ENCODE measurements around the gene ZMYND10. TPM values are rescaled to one million over a fixed set of nuclear protein-coding genes. Genes with fewer than 3 reads are reported as not detected.
A peak's percentile ranks its signal among the peaks of the same experiment; 100 is the strongest.

Gene ZMYND10
- total and polyA plus RNA-seq, 9 of the 15 experiments (the other 6 are each of a cell fraction or from before 2014, with no cell fraction given): 0.20 to 2.8 (median 0.70) TPM

DNA sequence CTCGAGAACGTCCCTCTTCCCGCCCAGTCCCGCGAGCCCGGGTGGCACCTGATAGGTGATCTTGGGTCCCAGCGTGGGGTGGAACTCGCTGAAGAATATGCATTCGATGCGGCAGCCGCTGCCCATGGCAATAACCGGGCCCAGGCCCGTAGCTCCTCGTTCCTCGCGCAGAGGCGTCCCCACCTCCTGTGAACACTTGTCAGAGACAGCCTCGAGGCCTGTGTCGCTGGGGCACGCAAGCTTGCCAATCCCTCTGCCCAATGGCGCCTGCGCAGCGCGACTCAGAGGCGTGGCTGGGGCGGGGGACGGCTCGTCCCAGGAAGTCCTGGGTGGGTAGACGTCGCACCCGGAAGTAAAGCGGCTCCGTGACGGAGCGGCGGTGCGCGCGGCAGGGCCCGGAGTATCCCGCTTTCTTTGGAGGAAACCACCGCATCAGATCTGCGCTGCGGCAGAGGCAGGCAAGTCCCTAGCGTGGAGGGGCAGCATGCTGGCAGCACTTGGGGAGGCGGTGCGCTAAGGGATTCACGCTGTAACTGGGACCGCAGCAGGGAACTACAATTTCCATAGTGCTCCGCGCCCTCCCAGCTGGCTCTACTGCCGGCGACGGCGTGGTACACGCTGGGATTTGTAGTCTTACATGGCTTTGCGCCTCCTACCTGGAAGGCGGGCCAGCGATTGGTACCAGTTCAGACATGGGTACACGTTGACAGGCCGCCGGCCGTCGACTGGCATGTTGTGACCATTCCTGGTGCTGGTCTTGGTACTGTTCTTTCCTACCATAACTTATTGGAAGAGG, 5.2 kb upstream of the ZMYND10 start, which contains the start of the genes CYB561D2 and NPRL2 (continued):
- TF ChIP-seq MYBL2 (IDR thresholded peaks at IDR 0.05; ENCODE audit: low read depth): no peak
- TF ChIP-seq MYBL2 (CRISPR knock-in tag; IDR thresholded peaks at IDR 0.05; ENCODE audit: borderline replicate concordance): no peak
- TF ChIP-seq PML (IDR thresholded peaks at IDR 0.05; ENCODE audit: low read length): no peak
- TF ChIP-seq CBX8 (IDR thresholded peaks at IDR 0.05; ENCODE audit: borderline replicate concordance, extremely low read depth, low read depth, low read length, poor library complexity, severe bottlenecking): no peak
- TF ChIP-seq ZNF347 (CRISPR knock-in tag; IDR thresholded peaks at IDR 0.05; ENCODE audit: low read depth): no peak
- TF ChIP-seq SP2 (IDR thresholded peaks at IDR 0.05; ENCODE audit: extremely low read depth, low read depth, low read length, poor library complexity, severe bottlenecking): no peak
- no peak for TF ChIP-seq CTCFL (IDR thresholded peaks at IDR 0.05; ENCODE audit: borderline replicate concordance, insufficient read depth, low read depth, low read length, poor library complexity, severe bottlenecking)
- TF ChIP-seq STAT5A (IDR thresholded peaks at IDR 0.05; ENCODE audit: borderline replicate concordance, low read length): no peak
- no peak for TF ChIP-seq ZNF717 (CRISPR knock-in tag; IDR thresholded peaks at IDR 0.05)
- TF ChIP-seq CGGBP1 (CRISPR knock-in tag; IDR thresholded peaks at IDR 0.05): no peak
- no peak for TF ChIP-seq TBL1XR1 (IDR thresholded peaks at IDR 0.05; ENCODE audit: low read length in 2 of 2)
- no peak for TF ChIP-seq STAT5B (CRISPR knock-in tag; IDR thresholded peaks at IDR 0.05)
- TF ChIP-seq ARID1B (IDR thresholded peaks at IDR 0.05): no peak
- TF ChIP-seq ZEB2 (IDR thresholded peaks at IDR 0.05): no peak
- no peak for TF ChIP-seq POLR2AphosphoS2 (IDR thresholded peaks at IDR 0.05; ENCODE audit: low read length)
- no peak for TF ChIP-seq HNRNPH1 (optimal IDR thresholded peaks at IDR 0.05; ENCODE audit: low read depth, low read length)
- TF ChIP-seq MCM3 (IDR thresholded peaks at IDR 0.05): no peak
- 0 out of 2 replicates have a peak, but pooled peaks have one; percentile 33 for TF ChIP-seq BACH1 (tag; IDR thresholded peaks at IDR 0.05)
- TF ChIP-seq SIRT6 (IDR thresholded peaks at IDR 0.05; ENCODE audit: low read depth, low read length): no peak
- no peak for TF ChIP-seq ZNF41 (CRISPR knock-in tag; conservative IDR thresholded peaks at IDR 0.05)
- no peak for TF ChIP-seq ZNF23 (CRISPR knock-in tag; IDR thresholded peaks at IDR 0.05)
- TF ChIP-seq, protein P1, sequence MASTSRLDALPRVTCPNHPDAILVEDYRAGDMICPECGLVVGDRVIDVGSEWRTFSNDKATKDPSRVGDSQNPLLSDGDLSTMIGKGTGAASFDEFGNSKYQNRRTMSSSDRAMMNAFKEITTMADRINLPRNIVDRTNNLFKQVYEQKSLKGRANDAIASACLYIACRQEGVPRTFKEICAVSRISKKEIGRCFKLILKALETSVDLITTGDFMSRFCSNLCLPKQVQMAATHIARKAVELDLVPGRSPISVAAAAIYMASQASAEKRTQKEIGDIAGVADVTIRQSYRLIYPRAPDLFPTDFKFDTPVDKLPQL (IDR thresholded peaks at IDR 0.05; ENCODE audit: extremely low read depth, insufficient read length): no peak
- TF ChIP-seq NFE2 (IDR thresholded peaks at IDR 0.05; ENCODE audit: low read depth): no peak
- no peak for TF ChIP-seq RAD21 (CRISPR knock-in tag; conservative IDR thresholded peaks at IDR 0.05 in 1 of 2, IDR thresholded peaks at IDR 0.05 in 1 of 2)
- TF ChIP-seq, protein P2, sequence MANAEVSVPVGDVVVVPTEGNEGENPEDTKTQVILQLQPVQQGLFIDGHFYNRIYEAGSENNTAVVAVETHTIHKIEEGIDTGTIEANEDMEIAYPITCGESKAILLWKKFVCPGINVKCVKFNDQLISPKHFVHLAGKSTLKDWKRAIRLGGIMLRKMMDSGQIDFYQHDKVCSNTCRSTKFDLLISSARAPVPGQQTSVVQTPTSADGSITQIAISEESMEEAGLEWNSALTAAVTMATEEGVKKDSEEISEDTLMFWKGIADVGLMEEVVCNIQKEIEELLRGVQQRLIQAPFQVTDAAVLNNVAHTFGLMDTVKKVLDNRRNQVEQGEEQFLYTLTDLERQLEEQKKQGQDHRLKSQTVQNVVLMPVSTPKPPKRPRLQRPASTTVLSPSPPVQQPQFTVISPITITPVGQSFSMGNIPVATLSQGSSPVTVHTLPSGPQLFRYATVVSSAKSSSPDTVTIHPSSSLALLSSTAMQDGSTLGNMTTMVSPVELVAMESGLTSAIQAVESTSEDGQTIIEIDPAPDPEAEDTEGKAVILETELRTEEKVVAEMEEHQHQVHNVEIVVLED (CRISPR knock-in tag; IDR thresholded peaks at IDR 0.05): peak; percentile 80

Measured in K562 (cell line).